Vagina (tissue), 2 donors: Measurements from ENCODE around the gene TMC8. TPM values are rescaled to one million over a fixed set of nuclear protein-coding genes. Genes with fewer than 3 reads are reported as not detected.

Source experiments
- DNase-seq, 2 donors: peaks; one replicate each; pipeline ENCODE4 v3.0.0-alpha.2; 2017; ENCODE audit errors: extremely low spot score in 2 of 2
- H3K27ac ChIP-seq: fragments of 200-600 bp; sonication (generic); one replicate; pipeline ENCODE4 v1.5.1; 2019
- H3K27me3 ChIP-seq: fragments of 200-600 bp; sonication (generic); one replicate; pipeline ENCODE4 v1.5.1; 2019
- H3K36me3 ChIP-seq, 2 donors: fragments of 200-600 bp; sonication (generic); one replicate each; pipeline ENCODE4 v1.5.1; 2017 to 2019
- H3K4me1 ChIP-seq: fragments of 200-600 bp; sonication (generic); one replicate; pipeline ENCODE4 v1.5.1; 2019
- H3K4me3 ChIP-seq, 2 donors: fragments of 200-600 bp; sonication (generic); 1 replicate in 1 of 2; 2 replicates in 1 of 2; pipeline ENCODE4 v1.5.1; 2016 to 2019
- H3K9me3 ChIP-seq: fragments of 200-600 bp; sonication (generic); one replicate; pipeline ENCODE4 v1.5.1; 2019
- POLR2A ChIP-seq, 2 donors: fragments of 450-650 bp; IDR thresholded peaks; one replicate each; pipeline ENCODE4 v1.6.1; 2017; ENCODE audit warnings: antibody characterized with exemption in 2 of 2, mild to moderate bottlenecking in 2 of 2, moderate library complexity in 2 of 2
- POLR2AphosphoS5 ChIP-seq, 2 donors: sonication (generic); formaldehyde crosslinking; IDR thresholded peaks; one replicate each; pipeline ENCODE4 v1.9.0; 2017; ENCODE audit warnings: antibody characterized with exemption in 2 of 2, mild to moderate bottlenecking in 2 of 2, low read depth in 1 of 2; ENCODE audit not compliant: insufficient read depth in 1 of 2
- intact Hi-C: fragments of 100-400 bp; cut with DNase I; formaldehyde crosslinking; loops from one replicate; pipeline ENCODE4 v1.15.1; 2023
- total RNA-seq: library from RNA; depleted of rRNA; stranded (reverse); fragments of >200 nt; gene quantifications from one replicate; pipeline ENCODE4 v1.2.3, GENCODE V29; 2016
- TF ChIP-seq, protein P1 (sequence below), 3 experiments: fragments of 450-650 bp in 2 of 3; fragments of 200-600 bp in 1 of 3; sonication (generic) in 1 of 3; IDR thresholded peaks; one replicate each; pipeline ENCODE4 v1.5.1; 2017 to 2019; ENCODE audit warnings: antibody characterized with exemption in 3 of 3, mild to moderate bottlenecking in 2 of 3, moderate library complexity in 2 of 3

Gene TMC8
- total RNA-seq, 1 donor from 2014 or later = 24.6 TPM

DNA sequence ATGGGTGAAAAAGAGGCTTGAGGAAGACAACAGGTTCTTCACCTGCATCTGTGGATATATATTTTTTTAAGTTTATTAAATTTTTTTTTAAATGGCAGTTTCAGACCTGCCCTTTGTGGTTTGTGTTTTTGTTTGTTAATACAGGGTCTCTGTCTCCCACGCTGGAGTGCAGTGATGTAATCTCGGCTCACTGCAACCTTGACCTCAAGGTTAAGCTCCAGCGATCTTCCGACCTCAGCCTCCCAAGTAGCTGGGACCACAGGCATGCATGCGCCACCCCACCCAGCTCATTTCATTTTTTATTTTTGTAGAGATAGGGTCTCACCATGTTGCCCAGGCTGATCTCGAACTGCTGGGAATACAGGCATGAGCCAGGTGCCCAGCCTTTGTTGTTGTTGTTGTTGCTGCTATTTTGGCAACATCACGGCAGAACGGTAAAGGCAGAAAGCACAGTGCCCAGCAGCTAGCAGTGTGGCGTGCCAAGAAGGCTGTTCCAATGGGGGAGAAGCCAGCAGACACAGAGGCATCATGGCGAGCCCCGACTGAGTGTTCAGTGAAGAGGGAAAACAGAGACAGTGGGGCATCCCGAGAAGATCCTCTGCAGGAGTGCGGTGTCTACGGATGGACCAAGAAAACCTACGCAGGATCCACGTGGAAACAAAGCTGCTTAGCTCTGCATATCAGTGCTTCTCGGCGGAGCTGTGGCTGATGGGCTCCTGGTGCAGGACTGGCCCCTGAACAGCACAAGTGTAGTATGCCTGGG lies 21.7 kb upstream of the TMC8 start:
- Histone ChIP-seq H3K4me3 (no peak overlapping the region), H3K27me3 (no peaks in the 10 kb centered on the region), H3K36me3 (peaks cover 0 to 11% of the 10 kb centered on the region in 2 donors), H3K9me3 (no peaks in the 10 kb centered on the region), H3K4me1 (peaks cover 10% of the 10 kb centered on the region), H3K27ac (no peak overlapping the region)
- TF ChIP-seq, protein P1, sequence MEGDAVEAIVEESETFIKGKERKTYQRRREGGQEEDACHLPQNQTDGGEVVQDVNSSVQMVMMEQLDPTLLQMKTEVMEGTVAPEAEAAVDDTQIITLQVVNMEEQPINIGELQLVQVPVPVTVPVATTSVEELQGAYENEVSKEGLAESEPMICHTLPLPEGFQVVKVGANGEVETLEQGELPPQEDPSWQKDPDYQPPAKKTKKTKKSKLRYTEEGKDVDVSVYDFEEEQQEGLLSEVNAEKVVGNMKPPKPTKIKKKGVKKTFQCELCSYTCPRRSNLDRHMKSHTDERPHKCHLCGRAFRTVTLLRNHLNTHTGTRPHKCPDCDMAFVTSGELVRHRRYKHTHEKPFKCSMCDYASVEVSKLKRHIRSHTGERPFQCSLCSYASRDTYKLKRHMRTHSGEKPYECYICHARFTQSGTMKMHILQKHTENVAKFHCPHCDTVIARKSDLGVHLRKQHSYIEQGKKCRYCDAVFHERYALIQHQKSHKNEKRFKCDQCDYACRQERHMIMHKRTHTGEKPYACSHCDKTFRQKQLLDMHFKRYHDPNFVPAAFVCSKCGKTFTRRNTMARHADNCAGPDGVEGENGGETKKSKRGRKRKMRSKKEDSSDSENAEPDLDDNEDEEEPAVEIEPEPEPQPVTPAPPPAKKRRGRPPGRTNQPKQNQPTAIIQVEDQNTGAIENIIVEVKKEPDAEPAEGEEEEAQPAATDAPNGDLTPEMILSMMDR (IDR thresholded peaks at IDR 0.05) = no peak
- TF ChIP-seq POLR2AphosphoS5 (IDR thresholded peaks at IDR 0.05; ENCODE audit: insufficient read depth in 1 of 2, low read depth in 1 of 2) = no peak
- no peak for TF ChIP-seq POLR2A (IDR thresholded peaks at IDR 0.05)
- intact Hi-C loops = no loop called here
- no peak for DNase-seq

DNA sequence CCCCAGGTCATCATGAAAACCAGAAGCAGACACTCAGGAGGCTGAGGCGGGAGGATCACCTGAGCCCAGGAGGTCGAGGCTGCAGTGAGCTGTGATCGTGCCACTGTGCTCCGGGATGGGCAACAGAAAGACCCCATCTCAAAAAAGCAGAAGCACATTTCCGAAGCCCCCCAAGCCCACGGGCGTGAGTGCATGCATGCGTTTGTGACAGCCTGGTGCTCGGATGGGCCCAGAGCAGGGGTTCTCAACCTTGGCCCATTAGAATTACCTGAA lies 21.1 kb upstream of the TMC8 start:
- intact Hi-C loops = no loop called here
- Histone ChIP-seq H3K27ac (no peak overlapping the region), H3K36me3 (peaks cover 0 to 6% of the 10 kb centered on the region in 2 donors), H3K27me3 (no peaks in the 10 kb centered on the region), H3K9me3 (no peaks in the 10 kb centered on the region), H3K4me3 (no peak overlapping the region), H3K4me1 (peaks cover 11% of the 10 kb centered on the region)
- TF ChIP-seq, protein P1 (IDR thresholded peaks at IDR 0.05) = no peak
- TF ChIP-seq POLR2AphosphoS5 (IDR thresholded peaks at IDR 0.05; ENCODE audit: insufficient read depth in 1 of 2, low read depth in 1 of 2) = no peak
- no peak for TF ChIP-seq POLR2A (IDR thresholded peaks at IDR 0.05)
- no peak for DNase-seq

GRCh38 chr17:78110363-78111015 lies 20.1 kb upstream of the TMC8 start:
- Histone ChIP-seq H3K9me3 (no peaks in the 10 kb centered on the region), H3K36me3 (no peaks in the 10 kb centered on the region), H3K4me1 (peaks cover 20% of the 10 kb centered on the region), H3K27ac (no peak overlapping the region), H3K27me3 (no peaks in the 10 kb centered on the region), H3K4me3 (no peak overlapping the region)
- intact Hi-C loops = loop anchor here (5.0 kb wide), 2 partner anchors 67 to 142 kb away; no protein-coding TSS in a partner anchor
- no peak for TF ChIP-seq POLR2A (IDR thresholded peaks at IDR 0.05)
- TF ChIP-seq, protein P1 (IDR thresholded peaks at IDR 0.05) = no peak
- no peak for TF ChIP-seq POLR2AphosphoS5 (IDR thresholded peaks at IDR 0.05; ENCODE audit: insufficient read depth in 1 of 2, low read depth in 1 of 2)
- no peak for DNase-seq

DNA sequence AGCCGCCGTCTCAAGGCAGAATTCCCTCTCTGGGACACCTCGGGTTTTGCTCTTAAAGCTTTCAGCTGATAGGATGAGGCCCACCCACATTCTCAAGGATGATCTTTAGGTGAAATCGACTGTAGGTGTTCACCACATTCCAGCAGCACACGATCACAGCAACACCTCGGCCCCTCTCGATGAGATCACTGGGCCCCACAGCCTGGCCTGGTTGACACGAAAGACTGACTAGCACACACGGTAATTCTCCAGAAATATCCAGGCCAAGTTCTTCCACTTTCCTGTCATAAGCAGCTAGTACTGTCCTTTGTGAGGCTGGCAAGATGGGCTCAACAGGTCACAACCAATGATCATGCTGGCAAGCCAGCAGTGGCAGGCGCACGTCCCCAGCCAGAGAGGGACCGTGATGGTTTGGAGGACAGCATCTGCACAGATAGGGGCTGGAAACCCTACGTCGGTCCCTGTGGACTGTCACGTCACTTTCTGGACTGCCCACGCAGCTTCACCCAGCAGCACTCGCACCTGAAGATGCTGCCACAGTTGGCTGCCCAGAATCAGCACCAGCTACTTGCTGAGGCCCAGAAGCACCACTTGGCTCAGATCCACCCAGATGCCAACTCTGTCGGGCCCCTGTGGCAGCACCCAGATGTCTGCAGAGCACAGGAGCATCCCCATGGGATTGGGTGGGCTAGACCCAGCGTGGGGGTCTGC lies 19.4 kb upstream of the TMC8 start:
- no peak overlapping the region for H3K4me3 ChIP-seq
- TF ChIP-seq POLR2AphosphoS5 (IDR thresholded peaks at IDR 0.05; ENCODE audit: insufficient read depth in 1 of 2, low read depth in 1 of 2) (no peak), POLR2A (IDR thresholded peaks at IDR 0.05) (no peak)
- TF ChIP-seq, protein P1 (IDR thresholded peaks at IDR 0.05) = no peak
- no peaks in the 10 kb centered on the region for H3K9me3 ChIP-seq
- no peaks in the 10 kb centered on the region for H3K36me3 ChIP-seq
- H3K4me1 ChIP-seq = peaks cover 20% of the 10 kb centered on the region
- DNase-seq = no peak
- no peak overlapping the region for H3K27ac ChIP-seq
- no peaks in the 10 kb centered on the region for H3K27me3 ChIP-seq
- intact Hi-C loops = loop anchor here (5.0 kb wide), 2 partner anchors 66 to 141 kb away; no protein-coding TSS in a partner anchor
